ENCODE data around the gene IMPA2. TPM values are rescaled to one million over a fixed set of nuclear protein-coding genes. Genes with fewer than 3 reads are reported as not detected.

The IMPA2 gene
- total and polyA plus RNA-seq, 2 of the 8 experiments (the other 6 are each of a cell fraction or from before 2014, with no cell fraction given), result 102 to 140 TPM

GRCh38 chr18:12011957-12012549 lies 30.7 kb downstream of the IMPA2 start:
- POLR2A ChIA-PET (ENCODE audit: partially characterized antibody), result interaction anchor here (0.6 to 1.0 kb wide), 3 partner anchors 10 to 180 kb away, joined by 3 to 4 read pairs (median 3); no protein-coding TSS in a partner anchor
- H3K4me1 ChIP-seq (replicated peaks in 1 of 4; ENCODE audit: control insufficient read depth in 3 of 4, insufficient read depth in 4 of 4, low read length in 3 of 4), result no peaks in the 10 kb centered on the region; a peak in 2 of 7 replicates
- no peak for TF ChIP-seq NRF1 (IDR thresholded peaks at IDR 0.05; ENCODE audit: low read depth, low read length)

More at GRCh38 chr18:12011957-12012549, 30.7 kb downstream of the IMPA2 start:
- Histone ChIP-seq H2BK20ac (ENCODE audit: low read length) (no peak overlapping the region), H3K9ac (replicated peaks in 1 of 4; ENCODE audit: extremely low read depth in 1 of 4, low read depth in 3 of 4, low read length in 3 of 4) (no peak overlapping the region), H2AK5ac (ENCODE audit: low read depth, low read length) (no peak overlapping the region), H3K23me2 (ENCODE audit: low read depth, low read length) (no peaks in the 10 kb centered on the region), H3K36me3 (ENCODE audit: control insufficient read depth in 2 of 4, insufficient read depth in 4 of 4, low read length in 3 of 4) (peaks cover 10 to 50% (median 26%) of the 10 kb centered on the region in 4 experiments; a peak in 7 of 8 replicates), H3K27ac (ENCODE audit: low read depth, low read length) (no peak overlapping the region), H3K56ac (replicated peaks; ENCODE audit: insufficient read length, low read depth, low read length) (no peak overlapping the region), H4K8ac (ENCODE audit: extremely low read depth, insufficient read depth, low read length) (no peak overlapping the region), H2BK120ac (replicated peaks; ENCODE audit: low read depth, low read length) (no peak overlapping the region), H3K14ac (ENCODE audit: insufficient read length) (no peak overlapping the region), H3K4ac (replicated peaks; ENCODE audit: insufficient read length, low read depth, low read length) (no peak overlapping the region), H4K91ac (replicated peaks; ENCODE audit: insufficient read length, low read length) (no peak overlapping the region), H2BK15ac (ENCODE audit: low read length) (no peak overlapping the region), H4K20me1 (replicated peaks in 1 of 2; ENCODE audit: control insufficient read depth in 1 of 2, insufficient read depth in 2 of 2, low read length in 2 of 2) (peaks cover 2 to 9% of the 10 kb centered on the region in 2 experiments), H4K5ac (ENCODE audit: insufficient read length, low read depth, low read length) (no peak overlapping the region), H3K79me1 (ENCODE audit: low read depth, low read length) (no peaks in the 10 kb centered on the region; the same call in none of the 2 replicates), H3K27me3 (replicated peaks in 1 of 4; ENCODE audit: control insufficient read depth in 3 of 4, extremely low read depth in 1 of 4, insufficient read depth in 3 of 4, low read length in 3 of 4) (no peaks in the 10 kb centered on the region), H3K4me2 (ENCODE audit: insufficient read depth in 1 of 2, low read depth in 2 of 2, low read length in 2 of 2) (no peak overlapping the region), H2BK5ac (ENCODE audit: low read depth, low read length) (no peak overlapping the region), H3K4me3 (ENCODE audit: extremely low read depth in 1 of 4, insufficient read depth in 2 of 4, low read depth in 3 of 4, low read length in 4 of 4) (no peak overlapping the region), H2AFZ (ENCODE audit: low read length) (no peak overlapping the region), H3K18ac (ENCODE audit: extremely low read depth, low read length) (no peak overlapping the region), H3K9me3 (ENCODE audit: insufficient read depth in 2 of 2, low read depth in 1 of 2, low read length in 1 of 2) (no peaks in the 10 kb centered on the region), H3K79me2 (ENCODE audit: control insufficient read depth in 1 of 2, insufficient read depth in 2 of 2, low read length in 2 of 2) (no peaks in the 10 kb centered on the region; a peak in 2 of 4 replicates), H2BK12ac (ENCODE audit: low read depth, low read length) (no peak overlapping the region), H3K23ac (ENCODE audit: insufficient read length) (no peak overlapping the region)
- DNase-seq (ENCODE audit: low read depth in 1 of 2, low spot score in 2 of 2), result no peak
- 92% methylated on average over 19 of the region's 19 CpGs; no CpG with 5 or more reads in 1 of the 2 experiments for WGBS, 2 experiments (ENCODE audit: extremely low coverage in 1 of 2, insufficient coverage in 1 of 2, insufficient read length in 1 of 2, insufficient replicate concordance in 2 of 2, low coverage in 1 of 2, low lambda C conversion rate in 2 of 2, missing lambda C conversion rate in 1 of 2)
- FAIRE-seq, result no peak
- CTCF ChIA-PET (ENCODE audit: partially characterized antibody), result interaction anchor here (0.7 to 13.3 kb wide), 8 partner anchors 18 to 357 kb away, joined by 3 to 105 read pairs (median 4); no protein-coding TSS in a partner anchor

Measured in H1 (cell line).